GM18499 (cell line): ENCODE data around the gene UGT1A5.
"Not testable (repeated sequence)": the region's sequence is repeated elsewhere in the genome, so short reads cannot be mapped to it uniquely, and the experiment has no call there.

Source experiments
- ATAC-seq: cut with Tn5 transposase; IDR thresholded peaks from one replicate; pipeline ENCODE4 v1.9.1; 2021; ENCODE audit warnings: moderate number of reproducible peaks; ENCODE audit not compliant: insufficient read depth, unreplicated experiment

The UGT1A5 gene

GRCh38 chr2:233692648-233693047 lies 20.1 kb upstream of the UGT1A5 start, which contains the start of gene UGT1A6:
UGT1A6 (plus strand) TSS chr2:233692890; CDS start chr2:233693005, 115 bp downstream.
- ATAC-seq: no peak

- ATAC-seq: no peak
Measured at GRCh38 chr2:233693963-233694362, 18.7 kb upstream of the UGT1A5 start.

- ATAC-seq: no peak
Measured at GRCh38 chr2:233698740-233699139, 14.0 kb upstream of the UGT1A5 start.

- ATAC-seq: no peak
Measured at GRCh38 chr2:233699424-233700027, 13.2 kb upstream of the UGT1A5 start.

- ATAC-seq: no peak
Measured at GRCh38 chr2:233700028-233700635, 12.6 kb upstream of the UGT1A5 start.

GRCh38 chr2:233700842-233701241 lies 11.9 kb upstream of the UGT1A5 start:
- not testable (repeated sequence) for ATAC-seq

GRCh38 chr2:233702238-233702637 lies 10.5 kb upstream of the UGT1A5 start:
- no peak for ATAC-seq

GRCh38 chr2:233705911-233706506 lies 6.7 kb upstream of the UGT1A5 start:
- ATAC-seq: no peak

- no peak for ATAC-seq
Measured at GRCh38 chr2:233706720-233707119, 6.0 kb upstream of the UGT1A5 start.

GRCh38 chr2:233707940-233708644 lies 4.6 kb upstream of the UGT1A5 start:
- no peak for ATAC-seq

GRCh38 chr2:233708942-233709341 lies 3.8 kb upstream of the UGT1A5 start:
- ATAC-seq: no peak

GRCh38 chr2:233711312-233712008 lies 1.2 kb upstream of the UGT1A5 start:
- no peak for ATAC-seq

GRCh38 chr2:233713262-233713615 lies 532 bp downstream of the UGT1A5 start:
- no peak for ATAC-seq

- no peak for ATAC-seq
Measured at GRCh38 chr2:233714121-233714520, 1.4 kb downstream of the UGT1A5 start.

GRCh38 chr2:233718552-233718951 lies 5.8 kb downstream of the UGT1A5 start, which contains the start of gene UGT1A4:
UGT1A4 (plus strand) TSS chr2:233718736; CDS start chr2:233718821, 85 bp downstream.
- no peak for ATAC-seq

GRCh38 chr2:233728723-233729301 lies 16.1 kb downstream of the UGT1A5 start, which contains the start of gene UGT1A3:
UGT1A3 (plus strand) TSS chr2:233729042; CDS start chr2:233729127, 85 bp downstream.
- ATAC-seq: no peak

- not testable (repeated sequence) for ATAC-seq
Measured at GRCh38 chr2:233736868-233737653, 24.4 kb downstream of the UGT1A5 start.

- no peak for ATAC-seq
Measured at GRCh38 chr2:233740870-233741269, 28.2 kb downstream of the UGT1A5 start.
